GM12891 (cell line): ENCODE measurements around the gene MAPK1.
"Not testable (repeated sequence)": the region's sequence is repeated elsewhere in the genome, so short reads cannot be mapped to it uniquely, and the experiment has no call there.

ENCODE experiments used
- POLR2A ChIP-seq: IDR thresholded peaks from 2 replicates; pipeline ENCODE4 v1.6.1; 2011; ENCODE audit warnings: low read depth, low read length, control low read depth
- POLR2AphosphoS5 ChIP-seq: IDR thresholded peaks from 2 replicates; pipeline ENCODE4 v1.6.1; 2011; ENCODE audit warnings: low read depth, low read length, control low read depth
- SPI1 ChIP-seq: IDR thresholded peaks from 2 replicates; pipeline ENCODE4 v1.6.1; 2011; ENCODE audit warnings: low read depth, low read length, control low read depth
- TAF1 ChIP-seq: IDR thresholded peaks from 2 replicates; pipeline ENCODE4 v1.6.1; 2011; ENCODE audit warnings: low read depth, low read length, control low read depth

DNA sequence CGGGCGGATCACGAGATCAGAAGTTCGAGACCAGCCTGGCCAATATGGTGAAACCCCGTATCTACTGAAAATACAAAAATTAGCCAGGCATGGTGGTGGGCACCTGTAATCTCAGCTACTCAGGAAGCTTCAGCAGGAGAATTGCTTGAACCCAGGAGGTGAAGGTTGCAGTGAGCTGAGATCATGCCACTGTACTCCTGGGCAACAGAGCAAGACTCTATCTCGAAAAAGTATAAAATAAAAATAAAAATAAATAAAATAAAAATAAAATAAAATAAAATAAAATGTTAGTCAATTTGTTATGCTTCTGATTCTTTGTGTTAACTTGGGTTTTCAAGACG is 66.2 kb downstream of the MAPK1 start:
- TF ChIP-seq TAF1, POLR2A, POLR2AphosphoS5, SPI1: not testable (repeated sequence)
